NCI-H1092 (cell line): ENCODE measurements around the gene DDX6.
"Not testable (repeated sequence)": the region's sequence is repeated elsewhere in the genome, so short reads cannot be mapped to it uniquely, and the experiment has no call there.

Source experiments
- DNase-seq: peaks from one replicate; lab custom pipeline; 2025; lab: John Stamatoyannopoulos, UW

Gene DDX6

GRCh38 chr11:118744046-118744445 lies 46.9 kb downstream of the DDX6 start:
- DNase-seq, result no peak

GRCh38 chr11:118742304-118742703 lies 48.7 kb downstream of the DDX6 start:
- DNase-seq, result no peak

GRCh38 chr11:118740892-118741291 lies 50.1 kb downstream of the DDX6 start:
- no peak for DNase-seq

- no peak for DNase-seq
Measured at GRCh38 chr11:118735203-118735602, 55.8 kb downstream of the DDX6 start.

- no peak for DNase-seq
Measured at GRCh38 chr11:118734031-118734430, 56.9 kb downstream of the DDX6 start.

GRCh38 chr11:118729753-118730152 lies 61.2 kb downstream of the DDX6 start:
- DNase-seq, result not testable (repeated sequence)

GRCh38 chr11:118728112-118728511 lies 62.9 kb downstream of the DDX6 start:
- not testable (repeated sequence) for DNase-seq

GRCh38 chr11:118727721-118728066 lies 63.3 kb downstream of the DDX6 start:
- not testable (repeated sequence) for DNase-seq

- DNase-seq, result not testable (repeated sequence)
Measured at GRCh38 chr11:118727001-118727720, 63.8 kb downstream of the DDX6 start.

GRCh38 chr11:118721478-118722015 lies 69.4 kb downstream of the DDX6 start:
- DNase-seq, result not testable (repeated sequence)

- DNase-seq, result not testable (repeated sequence)
Measured at GRCh38 chr11:118720740-118721139, 70.2 kb downstream of the DDX6 start.

- DNase-seq, result not testable (repeated sequence)
Measured at GRCh38 chr11:118720078-118720477, 70.9 kb downstream of the DDX6 start.

- not testable (repeated sequence) for DNase-seq
Measured at GRCh38 chr11:118718562-118718961, 72.4 kb downstream of the DDX6 start.

GRCh38 chr11:118717733-118718132 lies 73.2 kb downstream of the DDX6 start:
- not testable (repeated sequence) for DNase-seq

GRCh38 chr11:118717221-118717620 lies 73.7 kb downstream of the DDX6 start:
- not testable (repeated sequence) for DNase-seq

GRCh38 chr11:118715837-118716260 lies 75.1 kb downstream of the DDX6 start:
- no peak for DNase-seq

GRCh38 chr11:118715245-118715831 lies 75.6 kb downstream of the DDX6 start:
- no peak for DNase-seq

- no peak for DNase-seq
Measured at GRCh38 chr11:118714816-118715215, 76.1 kb downstream of the DDX6 start.

GRCh38 chr11:118714416-118714815 lies 76.5 kb downstream of the DDX6 start:
- DNase-seq, result not testable (repeated sequence)

- DNase-seq, result no peak
Measured at GRCh38 chr11:118708296-118708695, 82.7 kb downstream of the DDX6 start.

GRCh38 chr11:118706546-118706825 lies 84.5 kb downstream of the DDX6 start:
- DNase-seq, result no peak

GRCh38 chr11:118705791-118706545 lies 85.0 kb downstream of the DDX6 start:
- DNase-seq, result no peak
